HG02610 (cell line): ENCODE measurements around the gene QSOX2.

Experiments
- ATAC-seq: cut with Tn5 transposase; IDR thresholded peaks from one replicate; pipeline ENCODE4 v1.9.1; 2021; ENCODE audit warnings: mild to moderate bottlenecking, moderate library complexity; ENCODE audit not compliant: unreplicated experiment

The QSOX2 gene, protein sequence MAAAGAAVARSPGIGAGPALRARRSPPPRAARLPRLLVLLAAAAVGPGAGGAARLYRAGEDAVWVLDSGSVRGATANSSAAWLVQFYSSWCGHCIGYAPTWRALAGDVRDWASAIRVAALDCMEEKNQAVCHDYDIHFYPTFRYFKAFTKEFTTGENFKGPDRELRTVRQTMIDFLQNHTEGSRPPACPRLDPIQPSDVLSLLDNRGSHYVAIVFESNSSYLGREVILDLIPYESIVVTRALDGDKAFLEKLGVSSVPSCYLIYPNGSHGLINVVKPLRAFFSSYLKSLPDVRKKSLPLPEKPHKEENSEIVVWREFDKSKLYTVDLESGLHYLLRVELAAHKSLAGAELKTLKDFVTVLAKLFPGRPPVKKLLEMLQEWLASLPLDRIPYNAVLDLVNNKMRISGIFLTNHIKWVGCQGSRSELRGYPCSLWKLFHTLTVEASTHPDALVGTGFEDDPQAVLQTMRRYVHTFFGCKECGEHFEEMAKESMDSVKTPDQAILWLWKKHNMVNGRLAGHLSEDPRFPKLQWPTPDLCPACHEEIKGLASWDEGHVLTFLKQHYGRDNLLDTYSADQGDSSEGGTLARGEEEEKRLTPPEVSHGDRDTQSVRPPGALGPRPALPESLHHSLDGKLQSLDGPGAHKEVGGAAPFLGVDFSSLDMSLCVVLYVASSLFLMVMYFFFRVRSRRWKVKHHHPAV

DNA sequence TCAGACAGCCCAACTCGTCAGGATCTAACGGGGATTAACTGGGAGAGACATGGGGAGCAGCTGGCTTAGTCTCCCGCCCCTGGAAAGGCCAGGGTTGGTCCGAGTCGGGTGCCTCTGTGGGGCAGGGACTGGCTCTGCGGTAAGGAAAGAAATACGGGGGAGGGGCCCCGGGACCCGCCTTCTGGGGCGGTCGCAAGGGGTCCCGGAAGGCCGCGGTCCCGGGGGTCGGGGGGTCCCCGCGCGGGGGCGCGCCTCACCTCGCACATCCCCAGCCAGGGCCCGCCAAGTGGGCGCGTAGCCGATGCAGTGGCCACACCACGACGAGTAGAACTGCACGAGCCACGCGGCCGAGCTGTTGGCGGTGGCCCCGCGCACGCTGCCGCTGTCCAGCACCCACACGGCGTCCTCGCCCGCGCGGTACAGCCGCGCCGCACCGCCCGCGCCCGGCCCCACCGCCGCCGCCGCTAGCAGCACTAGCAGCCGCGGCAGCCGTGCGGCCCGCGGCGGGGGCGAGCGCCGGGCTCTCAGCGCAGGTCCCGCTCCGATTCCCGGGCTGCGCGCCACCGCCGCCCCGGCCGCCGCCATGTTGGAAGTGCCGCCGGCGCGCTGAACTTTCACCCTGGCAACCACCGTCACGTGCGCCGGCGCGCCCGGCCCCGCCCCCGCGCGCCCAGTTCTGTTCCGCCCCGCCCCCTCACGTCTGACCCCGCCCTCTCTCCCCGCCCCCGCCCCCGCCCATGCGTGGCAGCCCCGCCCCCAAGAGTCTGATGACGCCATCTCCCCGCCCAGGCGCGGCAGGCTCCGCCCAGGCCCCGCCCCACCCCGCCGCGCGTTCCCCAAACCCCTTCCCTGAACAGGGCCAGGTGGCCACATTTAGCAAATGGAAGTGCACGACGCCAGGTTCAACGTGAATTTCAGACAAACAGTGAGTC is at the start of gene QSOX2:
QSOX2 (minus strand) TSS at position 594 of the 932 bp plus-strand sequence; CDS start at position 585, 9 bp downstream.
- peak; percentile 35 for ATAC-seq

DNA sequence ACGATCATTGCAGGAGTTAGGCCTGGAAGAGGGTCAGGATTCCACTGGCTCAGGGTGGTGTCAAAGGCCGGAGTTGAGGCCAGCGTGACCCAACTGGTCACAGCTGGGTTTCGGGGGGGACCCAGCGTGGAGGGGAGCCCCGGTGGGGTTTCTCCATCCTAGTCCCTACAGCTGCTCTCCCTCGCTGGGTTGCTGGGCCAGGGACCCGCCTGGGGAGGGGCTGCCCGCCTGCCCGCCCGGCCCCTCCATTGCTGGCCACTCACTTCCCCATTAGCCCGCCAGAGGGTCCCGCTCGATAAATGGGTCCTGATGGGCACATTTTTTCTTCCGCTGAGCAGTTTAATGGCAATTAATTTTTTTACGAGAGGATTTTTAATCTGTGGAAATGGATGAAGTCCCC is 49.4 kb upstream of the QSOX2 start:
- no peak for ATAC-seq

DNA sequence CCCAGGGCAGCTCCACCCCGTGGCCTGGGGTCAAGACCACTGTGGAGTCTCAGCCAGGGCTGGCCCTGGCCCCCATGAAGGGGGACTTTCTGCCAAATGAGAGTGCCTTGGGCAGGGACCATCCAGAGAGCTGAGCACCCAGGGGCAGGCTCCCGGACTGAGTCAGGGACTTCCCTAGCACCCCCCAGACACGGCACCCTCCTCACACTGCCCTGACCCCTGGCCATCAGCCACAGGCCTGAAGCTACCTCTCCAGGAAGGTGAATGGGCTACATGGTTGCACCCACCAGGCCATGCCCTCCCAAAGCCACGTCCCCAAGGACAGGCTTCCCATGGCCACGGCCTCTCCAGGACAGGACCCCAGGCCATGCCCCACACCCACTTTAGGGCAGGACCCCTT is 48.8 kb upstream of the QSOX2 start:
- ATAC-seq: no peak

DNA sequence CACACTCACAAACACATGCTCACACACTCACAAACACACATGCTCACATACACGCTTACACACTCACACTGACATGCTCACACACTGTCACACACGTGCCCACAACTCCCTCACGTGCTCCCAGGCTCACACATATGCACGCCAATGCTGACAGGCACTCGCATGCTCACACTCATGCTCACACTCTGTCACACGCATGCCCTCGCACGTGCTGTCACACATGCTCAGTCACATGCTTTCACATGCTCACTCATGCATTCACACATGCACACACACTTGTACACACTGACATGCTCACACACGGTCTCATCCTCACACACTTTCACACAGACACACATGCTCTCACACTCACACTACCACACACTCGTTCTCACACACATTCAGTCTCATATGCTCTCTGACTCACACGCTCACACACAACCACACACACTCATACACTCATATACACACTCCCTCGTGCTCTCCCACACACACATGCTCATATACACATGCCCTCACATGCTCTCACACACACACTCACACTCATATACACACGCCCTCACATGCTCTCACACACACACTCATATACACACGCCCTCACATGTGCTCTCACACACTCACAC is 48.0 kb upstream of the QSOX2 start:
- ATAC-seq: no peak

DNA sequence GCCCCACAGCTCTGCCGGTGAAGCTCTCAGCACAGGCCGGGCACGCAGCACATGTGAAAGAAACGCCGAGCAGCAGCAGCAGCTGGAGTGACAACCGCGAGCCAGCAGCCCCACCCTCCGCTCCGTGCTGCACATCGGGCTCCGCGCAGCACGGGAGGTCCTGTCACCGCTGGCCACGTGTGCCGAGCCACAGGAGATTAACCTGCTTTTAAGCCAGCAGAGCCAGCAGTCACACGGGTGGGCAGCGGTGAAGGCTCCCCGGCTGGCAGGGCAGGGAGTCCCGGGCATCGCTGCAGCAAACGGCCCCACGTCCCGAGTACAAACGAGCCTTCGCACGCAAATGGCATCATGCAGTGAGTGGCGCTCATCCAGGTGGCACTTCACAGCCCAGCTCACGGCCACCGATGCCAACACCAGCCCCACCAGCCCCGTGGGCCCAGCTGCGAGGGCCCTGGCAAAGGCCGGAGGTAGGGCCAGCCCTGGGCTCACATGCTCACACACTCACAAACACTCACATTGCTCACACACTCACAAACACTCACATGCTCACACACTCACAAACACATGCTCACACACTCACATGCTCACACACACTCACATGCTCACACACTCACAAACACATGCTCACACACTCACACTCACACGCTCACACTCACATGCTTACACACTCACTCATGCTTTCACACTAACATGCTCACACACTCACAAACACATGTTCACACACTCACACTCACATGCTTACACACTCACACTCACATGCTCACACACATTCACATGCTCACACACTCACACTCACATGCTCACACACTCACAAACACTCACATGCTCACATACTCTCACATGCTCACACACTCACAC is 47.2 kb upstream of the QSOX2 start:
- no peak for ATAC-seq

DNA sequence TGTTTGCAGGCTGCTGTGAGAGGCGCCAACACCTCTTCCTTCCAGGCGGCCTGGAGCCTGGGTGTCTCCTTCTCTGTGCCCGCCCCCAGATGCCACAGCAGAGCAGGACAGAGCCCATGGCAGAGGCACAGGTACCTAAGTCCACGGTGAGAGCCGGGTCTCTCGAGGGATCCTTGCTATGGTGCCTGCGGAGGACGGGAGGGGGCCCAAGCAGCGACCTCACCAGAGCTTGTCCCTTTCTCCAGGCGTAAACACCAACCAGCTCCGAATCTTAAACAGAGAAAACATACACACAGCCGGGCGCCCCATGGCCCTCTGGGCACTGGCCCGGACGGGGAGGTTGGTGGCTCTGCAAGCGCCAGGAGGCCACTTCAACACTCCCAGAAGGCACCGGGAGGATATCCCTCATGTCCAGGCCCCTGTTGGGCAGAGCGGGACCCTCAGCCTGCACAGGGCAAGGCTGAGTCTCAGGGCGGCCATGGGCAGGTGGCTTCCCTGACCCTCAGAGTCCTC is 46.5 kb upstream of the QSOX2 start:
- no peak for ATAC-seq

DNA sequence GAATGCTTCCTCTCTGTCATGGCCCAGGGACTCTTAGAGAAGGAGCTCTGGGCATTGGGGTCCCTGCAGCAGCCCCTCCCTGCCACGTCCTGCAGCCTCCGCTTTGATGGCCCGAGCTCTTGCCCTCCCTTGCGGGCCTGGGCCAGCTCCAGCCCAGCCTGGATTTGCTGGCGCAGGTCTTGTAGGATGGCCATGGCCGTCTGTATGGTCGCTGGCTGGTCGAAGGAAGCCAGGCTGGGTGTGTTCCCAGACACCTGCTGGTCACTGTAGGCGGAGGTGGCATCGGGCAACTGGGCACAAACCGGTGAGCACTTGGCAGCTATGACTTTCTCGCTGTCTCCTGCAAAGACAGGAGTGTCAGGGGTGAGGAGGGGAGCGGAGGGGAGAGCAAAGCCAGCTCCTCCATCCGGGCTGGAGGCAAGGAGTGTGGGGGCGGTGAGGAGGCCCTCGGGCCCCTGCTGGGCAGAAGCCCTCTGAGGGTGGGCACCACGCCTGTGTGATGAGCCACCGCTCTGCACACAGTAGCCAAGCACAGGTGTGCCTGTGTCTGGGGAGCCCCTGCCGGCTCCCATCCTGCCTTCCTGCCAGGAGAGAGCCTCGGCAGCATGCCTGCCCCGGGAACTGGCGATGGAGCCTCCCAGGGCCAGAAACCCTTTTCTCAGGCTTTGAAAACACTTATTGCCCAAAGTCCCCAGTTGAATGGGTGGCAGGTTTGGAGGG is 45.9 kb upstream of the QSOX2 start:
- no peak for ATAC-seq

DNA sequence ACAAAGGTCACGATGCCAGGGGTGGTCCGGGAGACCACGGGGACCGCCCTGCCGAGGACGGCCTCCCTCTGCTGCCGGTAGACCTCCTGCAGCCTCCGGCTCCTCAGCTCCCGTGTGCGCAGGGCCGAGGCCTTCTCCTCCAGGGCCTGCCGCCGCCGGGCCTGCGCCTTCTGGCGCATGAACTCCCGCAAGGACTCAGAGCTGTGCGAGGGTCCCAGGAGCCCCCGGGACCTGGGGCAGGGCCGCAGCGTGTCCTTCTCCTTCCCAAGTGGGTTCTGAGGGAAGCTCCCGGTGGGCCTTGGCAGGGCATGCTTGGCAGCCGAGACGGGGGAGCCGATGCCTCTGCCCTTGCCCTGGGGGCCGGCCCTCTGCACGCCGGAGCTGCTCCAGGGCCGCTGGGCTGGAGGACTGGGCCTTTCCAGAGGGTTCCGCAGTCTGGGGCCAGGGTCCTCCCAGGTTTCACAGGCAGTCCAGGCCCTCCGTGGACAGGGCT is 44.9 kb upstream of the QSOX2 start:
- no peak for ATAC-seq

DNA sequence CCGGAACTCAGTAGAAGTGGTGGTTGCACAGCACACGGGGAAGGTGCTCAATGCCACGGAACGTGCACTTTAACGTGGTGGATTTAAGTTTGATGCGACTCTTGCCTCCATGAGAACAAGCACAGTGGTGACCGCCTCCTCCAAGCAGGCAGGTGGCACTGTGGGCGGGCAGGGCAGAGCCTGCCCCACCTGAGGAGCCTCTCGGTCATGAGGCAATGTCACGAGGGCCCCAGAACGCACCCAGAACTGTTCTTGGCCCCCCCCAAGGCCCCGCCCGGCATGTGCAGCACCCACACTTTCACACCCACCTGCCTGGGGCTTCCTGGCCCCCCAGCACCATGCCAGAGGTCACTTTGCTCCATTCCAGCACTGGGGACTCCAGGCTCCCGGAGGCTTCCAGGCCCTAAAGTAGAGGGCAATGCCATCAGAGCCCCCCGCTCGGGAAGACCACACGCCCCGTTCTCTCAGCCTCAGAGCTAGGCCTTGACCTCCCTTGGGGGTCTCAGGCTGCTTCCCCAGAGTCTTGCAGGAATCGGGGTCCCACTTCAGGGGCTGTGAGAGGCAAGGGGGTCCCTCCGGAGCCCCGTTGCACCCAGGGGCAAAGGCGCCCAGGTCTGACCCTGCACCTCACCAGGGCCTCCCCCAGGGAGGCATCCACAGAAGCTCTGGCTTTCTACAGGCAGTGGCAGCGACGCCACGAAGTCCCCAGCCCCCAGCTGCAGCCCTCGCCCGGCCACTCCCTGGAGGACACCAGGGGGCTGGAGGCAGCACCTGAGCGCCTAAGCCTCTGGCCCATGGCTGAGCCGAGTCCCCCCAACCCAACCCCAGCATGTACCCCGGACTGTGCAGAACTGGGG is 44.3 kb upstream of the QSOX2 start:
- no peak for ATAC-seq

DNA sequence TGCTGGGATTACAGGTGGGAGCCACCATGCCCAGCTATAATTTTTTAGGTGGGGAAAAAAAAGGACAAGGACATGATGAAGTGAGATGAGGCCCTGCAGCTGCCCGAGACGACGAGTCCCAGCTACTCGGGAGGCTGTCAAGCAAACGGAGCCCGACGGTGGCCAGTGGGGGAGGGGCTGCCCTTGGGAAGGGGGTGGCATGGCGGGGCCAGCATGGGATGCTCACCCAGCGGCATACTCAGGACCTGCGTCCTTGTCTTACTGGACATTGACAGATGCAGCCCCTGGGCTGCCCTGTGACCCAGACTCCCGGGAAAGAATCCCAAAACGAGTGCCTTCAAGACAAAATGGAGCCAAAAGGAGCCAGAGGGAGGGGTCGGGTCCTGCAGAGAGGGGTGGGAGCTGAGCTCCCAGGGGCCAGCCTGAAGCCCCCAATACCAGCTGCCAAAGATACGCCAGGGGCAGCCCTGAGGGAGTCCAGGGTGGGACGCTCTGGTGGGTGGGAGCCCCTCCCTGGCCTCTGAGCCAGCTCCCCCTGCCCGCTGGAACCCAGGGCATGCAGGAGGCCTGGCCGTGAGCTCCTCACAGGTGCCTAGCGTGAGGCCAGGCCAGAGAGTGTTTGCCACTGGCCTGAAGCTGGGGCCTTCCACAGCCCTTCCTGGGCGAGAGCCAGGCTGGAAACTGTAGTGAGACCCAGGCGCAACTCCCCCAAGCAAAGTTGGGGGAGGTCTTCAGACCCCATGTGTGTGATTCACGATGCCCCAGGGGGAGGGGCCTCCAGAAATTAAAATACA is 42.5 kb upstream of the QSOX2 start:
- ATAC-seq: no peak

DNA sequence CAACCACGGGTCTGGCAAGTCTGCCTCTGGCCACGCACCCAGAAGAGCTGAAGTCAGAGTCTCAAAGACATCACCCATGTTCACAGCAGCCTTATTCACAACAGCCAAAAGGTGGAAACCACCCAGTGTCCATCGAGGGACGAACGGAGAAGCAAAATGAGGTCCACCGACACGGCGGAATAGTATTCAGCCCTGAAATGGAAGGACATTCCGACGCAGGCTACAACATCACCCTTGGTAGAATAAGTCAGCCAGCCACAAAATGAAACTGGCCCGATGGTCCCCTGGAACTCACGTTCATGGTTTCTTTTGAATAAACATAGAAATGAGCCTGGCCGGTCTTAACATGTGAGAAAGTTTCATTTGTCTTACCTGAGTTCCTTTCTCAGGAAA is 41.4 kb upstream of the QSOX2 start:
- ATAC-seq: no peak

DNA sequence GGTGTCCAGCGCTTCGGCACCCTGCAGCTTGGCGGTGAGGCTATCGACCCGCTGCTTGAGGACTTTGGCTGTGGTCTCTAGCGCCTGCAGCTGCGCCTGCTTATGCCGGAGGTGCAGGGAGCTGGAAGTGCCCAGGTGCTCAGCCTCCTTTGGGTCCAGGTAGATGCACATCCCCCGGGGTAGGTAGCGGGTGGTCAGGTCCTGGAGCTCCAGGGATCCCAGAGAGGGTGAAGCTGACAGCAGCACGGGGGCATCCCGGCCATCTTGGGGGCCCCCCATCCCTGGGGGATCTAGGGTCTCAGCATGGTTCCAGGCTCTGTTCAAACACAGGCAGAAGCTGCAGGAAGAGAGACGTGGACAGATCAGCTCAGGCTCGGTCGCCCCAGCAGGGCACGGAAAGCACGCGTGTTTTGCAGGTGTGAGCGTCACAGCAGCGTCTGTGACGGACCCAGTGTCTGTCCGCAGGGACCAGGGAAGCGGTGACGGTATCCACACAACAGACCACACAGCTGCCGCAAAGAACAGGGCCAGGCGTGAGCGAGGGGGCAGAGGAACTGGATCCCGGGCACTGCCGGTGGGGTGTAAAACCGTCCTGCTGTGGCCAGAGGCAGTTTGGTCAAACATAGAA is 40.9 kb upstream of the QSOX2 start:
- ATAC-seq: no peak

DNA sequence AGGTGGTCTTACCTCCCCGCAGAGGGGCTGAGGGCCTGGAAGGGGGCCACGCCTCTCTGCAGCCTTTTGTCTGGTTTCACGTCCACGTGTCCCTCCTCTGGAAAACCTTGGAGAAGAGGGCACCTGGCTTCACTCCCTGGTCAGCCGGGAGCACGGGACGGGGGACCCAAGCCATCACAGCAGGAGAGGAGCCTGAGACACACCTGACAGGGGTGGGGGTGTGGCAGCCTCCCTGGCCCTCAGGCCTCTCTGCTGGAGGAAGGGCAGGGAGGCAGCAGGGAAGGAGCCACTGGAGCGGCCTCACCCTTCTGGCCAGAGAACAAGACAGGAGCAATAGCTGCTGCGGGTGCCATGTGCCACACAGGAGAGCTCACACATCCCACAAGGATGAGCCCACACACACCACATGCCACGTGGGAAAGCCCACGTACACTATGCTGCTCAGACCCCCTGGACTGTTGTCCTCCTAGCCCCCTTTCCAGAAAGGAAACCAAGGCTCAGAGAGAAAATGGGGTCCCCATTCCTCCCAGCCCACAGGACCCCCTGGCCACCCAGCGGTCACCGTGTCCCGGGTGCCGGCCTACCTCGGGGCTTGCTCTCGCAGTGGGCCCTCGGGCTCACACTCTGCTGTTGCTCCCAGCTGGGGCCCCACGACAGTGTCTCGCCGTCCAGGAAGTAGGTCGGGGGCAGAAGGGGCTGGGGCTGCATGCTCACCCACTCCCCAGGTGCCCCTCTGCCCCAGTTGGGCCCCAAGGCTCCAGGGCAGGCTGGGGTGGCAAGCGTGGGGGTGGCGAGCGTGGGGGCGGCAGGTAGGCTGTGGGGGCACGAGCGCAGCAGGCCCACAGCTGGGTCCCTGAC is 40.1 kb upstream of the QSOX2 start:
- no peak for ATAC-seq

DNA sequence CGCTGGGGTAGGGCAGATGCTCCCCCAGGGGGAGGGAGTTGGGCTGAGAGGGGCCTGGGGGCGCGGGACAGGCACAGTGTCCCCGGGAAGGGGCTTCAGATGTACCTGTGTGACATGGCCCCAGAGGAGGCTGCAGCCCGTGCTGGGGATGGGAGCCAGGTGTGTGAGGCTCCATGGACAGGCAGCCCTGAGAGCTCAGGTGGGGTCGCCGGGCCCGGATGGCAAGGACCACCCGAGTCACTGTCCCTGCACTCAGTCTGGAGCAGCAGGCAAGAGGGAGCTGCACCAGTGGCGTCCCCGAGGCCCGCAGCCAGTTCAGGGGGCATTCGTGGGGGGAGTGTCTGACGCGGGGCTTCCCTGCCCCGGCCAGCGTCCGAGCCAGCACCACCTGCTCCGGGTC is 39.3 kb upstream of the QSOX2 start:
- ATAC-seq: no peak

DNA sequence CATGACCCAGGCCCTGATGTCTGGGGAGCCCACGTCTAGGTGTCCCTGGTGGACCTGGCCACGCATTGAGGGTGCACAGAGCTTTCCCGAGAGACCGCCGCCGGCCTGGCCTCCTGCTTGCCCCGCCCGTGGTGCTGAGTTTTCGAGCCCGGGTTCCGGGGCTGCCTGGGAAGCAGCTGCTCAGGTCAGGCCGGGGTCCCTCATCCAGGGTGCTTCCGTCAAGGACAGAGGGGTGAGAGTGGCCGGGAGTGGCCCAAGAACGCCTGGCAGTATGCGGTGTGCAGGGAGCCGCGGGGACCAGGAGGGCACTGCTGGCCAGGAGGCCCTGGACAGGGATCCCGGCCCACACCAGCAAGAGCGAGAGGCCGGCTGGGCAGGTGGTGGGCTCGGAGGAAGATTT is 38.7 kb upstream of the QSOX2 start:
- ATAC-seq: no peak
